HEK293T (cell line): ENCODE results near the gene HIVEP2.

ENCODE experiments used
- CTCF ChIA-PET: fragments of 350-600 bp; formaldehyde crosslinking; extraction: SDS; loops from one replicate; lab custom pipeline; 2021; ENCODE audit warnings: antibody characterized with exemption, inconsistent platforms; lab: Yijun Ruan, JAX
- POLR2A ChIA-PET: fragments of 350-600 bp; formaldehyde crosslinking; extraction: SDS; loops from one replicate; lab custom pipeline; 2020; ENCODE audit warnings: antibody characterized with exemption, inconsistent platforms; lab: Yijun Ruan, JAX
- DNase-seq: peaks from one replicate; pipeline ENCODE4 v3.0.0; 2012; ENCODE audit warnings: mixed read lengths; ENCODE audit errors: extremely low spot score
- ARNT ChIP-seq: fragments of 450-650 bp; IDR thresholded peaks from 2 replicates; pipeline ENCODE4 v1.6.1; 2017; ENCODE audit warnings: mild to moderate bottlenecking
- BHLHE40 ChIP-seq: fragments of 450-650 bp; IDR thresholded peaks from 2 replicates; pipeline ENCODE4 v1.6.1; 2016; ENCODE audit warnings: mild to moderate bottlenecking, moderate library complexity, borderline replicate concordance
- CTBP1 ChIP-seq: fragments of 450-650 bp; IDR thresholded peaks from 2 replicates; pipeline ENCODE4 v1.6.1; 2016; ENCODE audit warnings: borderline replicate concordance
- ELF4 ChIP-seq: fragments of 450-650 bp; IDR thresholded peaks from 2 replicates; pipeline ENCODE4 v1.6.1; 2017; ENCODE audit warnings: antibody characterized with exemption
- FOXA1 ChIP-seq: fragments of 450-650 bp; IDR thresholded peaks from 2 replicates; pipeline ENCODE4 v1.6.1; 2016; ENCODE audit warnings: mild to moderate bottlenecking
- FOXK2 ChIP-seq: fragments of 450-650 bp; IDR thresholded peaks from 2 replicates; pipeline ENCODE4 v1.6.1; 2016; ENCODE audit warnings: mild to moderate bottlenecking
- FOXM1 ChIP-seq: fragments of 450-650 bp; IDR thresholded peaks from 2 replicates; pipeline ENCODE4 v1.6.1; 2017; ENCODE audit warnings: mild to moderate bottlenecking, borderline replicate concordance
- HDGF ChIP-seq: fragments of 450-650 bp; IDR thresholded peaks from 2 replicates; pipeline ENCODE4 v1.6.1; 2017; ENCODE audit warnings: antibody characterized with exemption, borderline replicate concordance
- L3MBTL2 ChIP-seq: fragments of 450-650 bp; conservative IDR thresholded peaks from 2 replicates; pipeline ENCODE4 v1.6.1; 2016; ENCODE audit warnings: mild to moderate bottlenecking
- LEF1 ChIP-seq: fragments of 450-650 bp; IDR thresholded peaks from 2 replicates; pipeline ENCODE4 v1.6.1; 2017; ENCODE audit warnings: mild to moderate bottlenecking, borderline replicate concordance
- NFRKB ChIP-seq: fragments of 450-650 bp; IDR thresholded peaks from 2 replicates; pipeline ENCODE4 v1.6.1; 2016; ENCODE audit warnings: mild to moderate bottlenecking, moderate library complexity
- SP1 ChIP-seq: fragments of 450-650 bp; IDR thresholded peaks from 2 replicates; pipeline ENCODE4 v1.6.1; 2017
- SUZ12 ChIP-seq: fragments of 450-650 bp; IDR thresholded peaks from 2 replicates; pipeline ENCODE4 v1.6.1; 2016; ENCODE audit warnings: mild to moderate bottlenecking
- TARDBP ChIP-seq: fragments of 450-650 bp; IDR thresholded peaks from 2 replicates; pipeline ENCODE4 v1.6.1; 2016
- ZNF384 ChIP-seq: fragments of 450-650 bp; IDR thresholded peaks from 2 replicates; pipeline ENCODE4 v1.6.1; 2016
- TF ChIP-seq, protein P1 (sequence below): fragments of 450-650 bp; IDR thresholded peaks from 2 replicates; pipeline ENCODE4 v1.6.1; 2016

Gene HIVEP2

GRCh38 chr6:142913036-142913510 lies 31.9 kb downstream of the HIVEP2 start:
- ChIA-PET POLR2A (no interaction called here), CTCF (no interaction called here)
- no peak for TF ChIP-seq L3MBTL2
- no peak for TF ChIP-seq FOXM1
- no peak for TF ChIP-seq FOXK2
- no peak for DNase-seq

DNA sequence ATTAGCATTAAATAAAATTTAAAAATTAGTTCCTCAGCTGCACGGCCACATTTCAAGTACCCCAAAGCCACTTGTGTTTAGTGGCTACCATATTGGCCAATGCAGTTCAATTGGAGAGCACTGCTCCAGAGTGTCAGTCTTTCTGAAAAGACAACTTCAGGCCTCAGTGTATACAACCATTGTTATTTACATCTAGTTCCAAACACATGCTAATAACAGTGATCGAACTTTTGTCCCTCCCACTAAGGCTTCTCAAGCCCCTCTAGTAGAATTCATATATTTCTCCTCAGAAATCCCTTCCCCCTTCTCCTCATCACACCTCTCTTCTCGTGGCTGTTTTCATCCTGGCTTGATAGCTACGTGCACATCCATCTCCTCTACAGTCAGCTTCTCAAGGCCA lies 32.9 kb downstream of the HIVEP2 start:
- ChIA-PET CTCF (no interaction called here), POLR2A (no interaction called here)
- no peak for DNase-seq
- TF ChIP-seq NFRKB (no peak), ARNT (no peak), HDGF (no peak), FOXM1 (no peak), FOXA1 (no peak)

GRCh38 chr6:142911430-142911829 lies 33.5 kb downstream of the HIVEP2 start:
- TF ChIP-seq FOXM1 = no peak
- TF ChIP-seq NFRKB = no peak
- TF ChIP-seq ELF4 = no peak
- TF ChIP-seq ZNF384 = no peak
- no peak for TF ChIP-seq ARNT
- no peak for TF ChIP-seq HDGF
- TF ChIP-seq, protein P1, sequence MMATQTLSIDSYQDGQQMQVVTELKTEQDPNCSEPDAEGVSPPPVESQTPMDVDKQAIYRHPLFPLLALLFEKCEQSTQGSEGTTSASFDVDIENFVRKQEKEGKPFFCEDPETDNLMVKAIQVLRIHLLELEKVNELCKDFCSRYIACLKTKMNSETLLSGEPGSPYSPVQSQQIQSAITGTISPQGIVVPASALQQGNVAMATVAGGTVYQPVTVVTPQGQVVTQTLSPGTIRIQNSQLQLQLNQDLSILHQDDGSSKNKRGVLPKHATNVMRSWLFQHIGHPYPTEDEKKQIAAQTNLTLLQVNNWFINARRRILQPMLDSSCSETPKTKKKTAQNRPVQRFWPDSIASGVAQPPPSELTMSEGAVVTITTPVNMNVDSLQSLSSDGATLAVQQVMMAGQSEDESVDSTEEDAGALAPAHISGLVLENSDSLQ = no peak
- CTCF ChIA-PET = no interaction called here
- no peak for DNase-seq
- POLR2A ChIA-PET = no interaction called here

GRCh38 chr6:142909686-142910085 lies 35.3 kb downstream of the HIVEP2 start:
- DNase-seq = no peak
- CTCF ChIA-PET = no interaction called here
- POLR2A ChIA-PET = no interaction called here
- TF ChIP-seq TARDBP = no peak
- TF ChIP-seq LEF1 = no peak
- no peak for TF ChIP-seq L3MBTL2
- no peak for TF ChIP-seq FOXM1
- TF ChIP-seq CTBP1 = no peak
- TF ChIP-seq SUZ12 = no peak
- TF ChIP-seq ZNF384 = no peak

GRCh38 chr6:142908235-142908634 lies 36.7 kb downstream of the HIVEP2 start:
- POLR2A ChIA-PET = no interaction called here
- TF ChIP-seq L3MBTL2 (no peak), ZNF384 (no peak), FOXM1 (no peak), SUZ12 (no peak), FOXK2 (no peak), TARDBP (no peak), ELF4 (no peak)
- TF ChIP-seq, protein P1 = no peak
- CTCF ChIA-PET = no interaction called here
- no peak for DNase-seq

DNA sequence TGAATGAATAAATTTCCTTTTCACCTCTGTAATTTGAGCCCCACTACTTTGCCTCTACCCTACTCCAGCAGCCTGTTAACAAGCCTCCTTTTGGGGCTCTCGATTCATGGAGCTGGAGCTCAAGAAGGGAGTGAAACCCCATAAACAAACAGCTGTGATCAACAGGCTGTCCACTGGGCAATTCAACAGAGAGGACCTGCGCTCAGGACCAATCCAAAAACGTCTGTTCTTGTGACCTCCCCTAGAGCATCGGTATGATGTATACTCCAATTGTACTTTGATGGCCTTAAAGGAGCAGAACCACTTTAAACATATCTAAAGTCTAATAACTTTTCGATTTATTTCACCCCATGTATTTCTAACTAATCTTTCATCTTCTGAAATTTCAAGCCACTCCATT lies 37.4 kb downstream of the HIVEP2 start:
- no peak for DNase-seq
- ChIA-PET CTCF (interaction anchor here (1.0 kb wide), 1 partner anchor 23 kb away, joined by 4 read pairs; no protein-coding TSS in a partner anchor), POLR2A (no interaction called here)
- no peak for TF ChIP-seq FOXM1
- no peak for TF ChIP-seq BHLHE40
- no peak for TF ChIP-seq ZNF384
- TF ChIP-seq ELF4 = no peak
- TF ChIP-seq FOXA1 = no peak
- TF ChIP-seq NFRKB = no peak
- TF ChIP-seq SP1 = no peak
- no peak for TF ChIP-seq LEF1
- no peak for TF ChIP-seq L3MBTL2
- TF ChIP-seq TARDBP = no peak
- TF ChIP-seq ARNT = no peak
- no peak for TF ChIP-seq HDGF
- TF ChIP-seq SUZ12 = no peak
- TF ChIP-seq FOXK2 = no peak
- TF ChIP-seq, protein P1 = no peak
- TF ChIP-seq CTBP1 = no peak

GRCh38 chr6:142906945-142907470 lies 38.0 kb downstream of the HIVEP2 start:
- TF ChIP-seq BHLHE40 = no peak
- no peak for DNase-seq
- ChIA-PET CTCF (interaction anchor here (1.0 kb wide), 1 partner anchor 23 kb away, joined by 4 read pairs; no protein-coding TSS in a partner anchor), POLR2A (no interaction called here)
